WTC11 (cell line): ENCODE results near the gene KRTCAP2. TPM values are rescaled to one million over a fixed set of nuclear protein-coding genes. Genes with fewer than 3 reads are reported as not detected.

Experiments
- ATAC-seq: fragments of 200-7000 bp; cut with Tn5 transposase; 2 replicates; pipeline ENCODE4 v1.10.0; 2021; ENCODE audit warnings: mild to moderate bottlenecking, moderate library complexity
- CTCF ChIA-PET: fragments of 300-600 bp; sonication (Branson Sonifier 250); formaldehyde crosslinking; loops from one replicate; lab custom pipeline; 2021; ENCODE audit warnings: antibody characterized with exemption; lab: Charles Lee
- POLR2A ChIA-PET: fragments of 350-600 bp; sonication (Branson Sonifier 250); formaldehyde crosslinking; loops from one replicate; lab custom pipeline; 2021; ENCODE audit warnings: antibody characterized with exemption; lab: Charles Lee
- DNase-seq: peaks from one replicate; pipeline ENCODE4 v3.0.0; 2021; ENCODE audit warnings: low spot score
- H3K27ac Mint-ChIP-seq: 2 replicates; pipeline ENCODE4 v1.8.0; 2021; ENCODE audit warnings: mixed read lengths
- H3K27me3 Mint-ChIP-seq: 2 replicates; pipeline ENCODE4 v1.8.0; 2021; ENCODE audit warnings: low read depth, mild to moderate bottlenecking, moderate library complexity, mixed read lengths
- H3K36me3 Mint-ChIP-seq: 2 replicates; pipeline ENCODE4 v1.8.0; 2021; ENCODE audit warnings: mixed read lengths
- H3K4me1 Mint-ChIP-seq: 2 replicates; pipeline ENCODE4 v1.8.0; 2022; ENCODE audit warnings: mixed read lengths
- H3K4me3 Mint-ChIP-seq: 2 replicates; pipeline ENCODE4 v1.8.0; 2021; ENCODE audit warnings: mild to moderate bottlenecking, moderate library complexity, mixed read lengths
- H3K9me3 Mint-ChIP-seq: 2 replicates; pipeline ENCODE4 v1.8.0; 2021; ENCODE audit warnings: mixed read lengths
- CBFB ChIP-seq: sonication (generic); formaldehyde crosslinking; IDR thresholded peaks from 2 replicates; pipeline ENCODE4 v1.8.1; 2022; ENCODE audit warnings: mild to moderate bottlenecking, low read depth, missing genetic modification reagents
- CREM ChIP-seq: sonication (generic); formaldehyde crosslinking; IDR thresholded peaks from 2 replicates; pipeline ENCODE4 v1.8.1; 2022; ENCODE audit warnings: mild to moderate bottlenecking, missing genetic modification reagents, moderate library complexity
- ESRRA ChIP-seq: sonication (generic); formaldehyde crosslinking; IDR thresholded peaks from 2 replicates; pipeline ENCODE4 v1.8.1; 2022; ENCODE audit warnings: mild to moderate bottlenecking, missing genetic modification reagents, borderline replicate concordance
- GABPB1 ChIP-seq: sonication (generic); formaldehyde crosslinking; IDR thresholded peaks from 2 replicates; pipeline ENCODE4 v1.8.1; 2023; ENCODE audit warnings: mild to moderate bottlenecking, missing genetic modification reagents
- IRF2 ChIP-seq: sonication (generic); formaldehyde crosslinking; IDR thresholded peaks from 2 replicates; pipeline ENCODE4 v1.8.0; 2022; ENCODE audit warnings: low read depth, missing genetic modification reagents, borderline replicate concordance
- JUN ChIP-seq: sonication (generic); formaldehyde crosslinking; IDR thresholded peaks from 2 replicates; pipeline ENCODE4 v1.8.0; 2023; ENCODE audit warnings: mild to moderate bottlenecking, missing genetic modification reagents
- NR1H2 ChIP-seq: sonication (generic); formaldehyde crosslinking; IDR thresholded peaks from 2 replicates; pipeline ENCODE4 v1.9.0; 2021; ENCODE audit warnings: mild to moderate bottlenecking, moderate library complexity, missing genetic modification reagents
- NR3C1 ChIP-seq: sonication (generic); formaldehyde crosslinking; conservative IDR thresholded peaks from 2 replicates; pipeline ENCODE4 v1.8.1; 2023; ENCODE audit warnings: low read depth, mild to moderate bottlenecking, missing genetic modification reagents
- PRRX2 ChIP-seq: fragments of 250-450 bp; sonication (Bioruptor Pico); IDR thresholded peaks from 2 replicates; pipeline ENCODE4 v1.8.0; 2021; ENCODE audit warnings: mild to moderate bottlenecking
- SMAD3 ChIP-seq: sonication (generic); formaldehyde crosslinking; IDR thresholded peaks from 2 replicates; pipeline ENCODE4 v1.8.0; 2022; ENCODE audit warnings: missing genetic modification reagents, mild to moderate bottlenecking, borderline replicate concordance
- SOX15 ChIP-seq: fragments of 250-450 bp; sonication (Bioruptor Pico); IDR thresholded peaks from 2 replicates; pipeline ENCODE4 v1.9.0; 2021; ENCODE audit warnings: mild to moderate bottlenecking
- ZNF121 ChIP-seq: sonication (generic); formaldehyde crosslinking; IDR thresholded peaks from 2 replicates; pipeline ENCODE4 v1.8.0; 2023; ENCODE audit warnings: missing genetic modification reagents
- ZNF232 ChIP-seq: sonication (generic); formaldehyde crosslinking; IDR thresholded peaks from 2 replicates; pipeline ENCODE4 v1.8.0; 2022; ENCODE audit warnings: mild to moderate bottlenecking, missing genetic modification reagents
- ZNF263 ChIP-seq: sonication (generic); formaldehyde crosslinking; IDR thresholded peaks from 2 replicates; pipeline ENCODE4 v1.8.1; 2022; ENCODE audit warnings: low read depth, mild to moderate bottlenecking, moderate library complexity, missing genetic modification reagents
- ZNF671 ChIP-seq: fragments of 250-450 bp; sonication (Bioruptor Pico); IDR thresholded peaks from 2 replicates; pipeline ENCODE4 v1.8.0; 2021; ENCODE audit warnings: mild to moderate bottlenecking
- total RNA-seq: library from RNA; stranded (reverse); gene quantifications from 3 replicates; pipeline ENCODE4 v1.2.3, GENCODE V29; 2021
- TF ChIP-seq, protein P1 (sequence below): sonication (generic); formaldehyde crosslinking; IDR thresholded peaks from 2 replicates; pipeline ENCODE4 v1.8.1; 2022; ENCODE audit warnings: low read depth, missing genetic modification reagents, borderline replicate concordance
- TF ChIP-seq, protein P2 (sequence below): sonication (generic); formaldehyde crosslinking; IDR thresholded peaks from 2 replicates; pipeline ENCODE4 v1.8.1; 2023; ENCODE audit warnings: mild to moderate bottlenecking, missing genetic modification reagents
- TF ChIP-seq, protein P3 (sequence below): fragments of 250-450 bp; sonication (Bioruptor Pico); IDR thresholded peaks from 2 replicates; pipeline ENCODE4 v2.1.2; 2022; ENCODE audit warnings: mild to moderate bottlenecking, moderate library complexity
- TF ChIP-seq, protein P4 (sequence below): sonication (generic); formaldehyde crosslinking; IDR thresholded peaks from 2 replicates; pipeline ENCODE4 v1.8.0; 2022; ENCODE audit warnings: mild to moderate bottlenecking, missing genetic modification reagents
- TF ChIP-seq, protein P5 (sequence below): sonication (generic); formaldehyde crosslinking; IDR thresholded peaks from 2 replicates; pipeline ENCODE4 v1.8.0; 2022; ENCODE audit warnings: mild to moderate bottlenecking, missing genetic modification reagents
- TF ChIP-seq, protein P6 (sequence below): sonication (generic); formaldehyde crosslinking; IDR thresholded peaks from 2 replicates; pipeline ENCODE4 v1.8.1; 2022; ENCODE audit warnings: mild to moderate bottlenecking, moderate library complexity, missing genetic modification reagents

KRTCAP2 gene
- total RNA-seq, 1 experiment from 2014 or later = 104 TPM

DNA sequence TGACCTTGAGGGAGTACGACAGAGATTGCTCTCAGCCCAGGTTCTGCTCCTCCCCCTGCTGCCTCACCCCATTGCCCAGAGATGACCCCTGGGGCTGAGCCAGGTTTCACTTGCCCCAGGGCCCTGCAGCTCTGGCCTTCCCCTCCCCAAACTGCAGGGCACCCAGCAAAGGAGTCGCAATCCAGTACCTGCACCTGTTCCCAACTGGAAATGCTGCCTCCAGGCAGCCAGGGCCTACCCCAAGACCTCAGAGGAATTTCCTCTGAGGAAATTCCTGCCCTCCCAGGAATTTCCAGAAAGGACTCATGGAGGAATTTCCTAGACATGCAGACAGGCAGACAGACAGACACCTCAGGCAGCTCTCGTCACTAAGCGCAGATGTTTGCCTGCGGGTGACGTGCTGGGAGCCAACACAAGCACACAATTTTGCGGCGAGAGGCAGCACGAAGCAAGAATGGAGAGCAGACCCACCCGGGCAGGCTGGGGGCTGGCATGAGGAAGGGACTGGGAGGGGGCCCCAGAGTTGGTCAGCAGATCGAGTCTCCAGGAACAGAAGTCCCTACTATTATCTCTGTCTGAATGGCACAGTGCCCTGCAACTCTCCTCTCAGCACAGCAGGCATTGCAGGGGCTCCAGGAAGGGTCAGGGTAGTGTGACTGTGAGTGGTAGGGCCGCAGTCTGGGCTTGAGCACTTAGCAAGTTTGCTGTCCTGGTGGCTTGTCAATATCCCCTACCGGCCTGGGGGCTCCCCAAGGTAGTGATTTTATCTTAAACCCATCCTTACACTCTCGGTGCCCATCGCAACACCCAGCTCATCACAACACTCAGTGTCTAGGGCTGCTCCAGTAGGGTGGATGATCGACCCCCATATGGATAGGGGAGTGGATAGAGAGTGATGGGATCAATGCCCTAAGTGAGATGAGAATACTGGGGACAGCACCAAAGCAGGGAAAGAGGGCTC, 48.3 kb downstream of the KRTCAP2 start:
- POLR2A ChIA-PET = interaction anchor here (1.4 to 1.6 kb wide), 3 partner anchors 10 to 48 kb away, joined by 4 to 5 read pairs (median 5); partner anchors contain the start of genes KRTCAP2 and SLC50A1
- ATAC-seq (peak; percentile 6), DNase-seq (peak; percentile 43)
- no peak for TF ChIP-seq SMAD3 (CRISPR knock-in tag)
- TF ChIP-seq CBFB (CRISPR knock-in tag) = no peak
- no peak for TF ChIP-seq ESRRA
- no peak for TF ChIP-seq NR3C1 (CRISPR knock-in tag)
- TF ChIP-seq, protein P1, sequence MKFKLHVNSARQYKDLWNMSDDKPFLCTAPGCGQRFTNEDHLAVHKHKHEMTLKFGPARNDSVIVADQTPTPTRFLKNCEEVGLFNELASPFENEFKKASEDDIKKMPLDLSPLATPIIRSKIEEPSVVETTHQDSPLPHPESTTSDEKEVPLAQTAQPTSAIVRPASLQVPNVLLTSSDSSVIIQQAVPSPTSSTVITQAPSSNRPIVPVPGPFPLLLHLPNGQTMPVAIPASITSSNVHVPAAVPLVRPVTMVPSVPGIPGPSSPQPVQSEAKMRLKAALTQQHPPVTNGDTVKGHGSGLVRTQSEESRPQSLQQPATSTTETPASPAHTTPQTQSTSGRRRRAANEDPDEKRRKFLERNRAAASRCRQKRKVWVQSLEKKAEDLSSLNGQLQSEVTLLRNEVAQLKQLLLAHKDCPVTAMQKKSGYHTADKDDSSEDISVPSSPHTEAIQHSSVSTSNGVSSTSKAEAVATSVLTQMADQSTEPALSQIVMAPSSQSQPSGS (CRISPR knock-in tag) = no peak
- no peak for TF ChIP-seq IRF2 (CRISPR knock-in tag)
- CTCF ChIA-PET = interaction anchor here (0.7 to 12.9 kb wide), 12 partner anchors 11 to 565 kb away, joined by 3 to 164 read pairs (median 6); partner anchors contain the start of genes ADAM15, KRTCAP2, SLC50A1 and TRIM46
- Mint-ChIP-seq H3K27me3 (peaks cover 68% of the 10 kb centered on the region), H3K9me3 (no peaks in the 10 kb centered on the region), H3K4me1 (peaks cover 42% of the 10 kb centered on the region), H3K36me3 (no peaks in the 10 kb centered on the region), H3K27ac (no peak overlapping the region; the same call in 1 of the 2 replicates), H3K4me3 (peak overlapping the region; percentile 61; the same call in 1 of the 2 replicates)

DNA sequence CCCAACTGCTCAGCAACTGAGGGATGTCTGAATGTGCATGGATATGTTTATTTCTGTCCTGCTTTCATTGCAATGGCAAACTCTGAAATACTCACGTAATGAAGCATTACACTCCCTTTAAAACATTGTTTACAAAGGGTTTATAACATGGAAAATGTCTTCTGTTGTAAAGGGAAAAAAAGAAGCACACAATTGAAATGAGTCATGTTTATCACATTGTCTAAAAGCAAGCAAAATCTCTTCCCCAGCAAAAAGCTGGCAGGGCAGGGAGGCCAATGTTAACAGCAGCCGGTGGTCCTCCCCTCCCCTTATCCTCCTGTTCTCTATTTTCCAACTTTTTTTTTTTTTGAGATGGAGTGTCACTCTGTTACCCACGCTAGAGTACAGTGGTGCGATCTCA, 49.3 kb downstream of the KRTCAP2 start:
- Mint-ChIP-seq H3K9me3 (no peaks in the 10 kb centered on the region), H3K27ac (no peak overlapping the region), H3K4me1 (peaks cover 32% of the 10 kb centered on the region), H3K27me3 (peaks cover 76% of the 10 kb centered on the region), H3K36me3 (no peaks in the 10 kb centered on the region), H3K4me3 (no peak overlapping the region)
- ChIA-PET POLR2A (no interaction called here), CTCF (interaction anchor here (3.3 to 12.9 kb wide), 4 partner anchors 34 to 44 kb away, joined by 21 to 164 read pairs (median 92); no protein-coding TSS in a partner anchor)
- TF ChIP-seq NR1H2 (CRISPR knock-in tag) = no peak
- TF ChIP-seq GABPB1 (CRISPR knock-in tag) = no peak
- TF ChIP-seq ZNF121 (CRISPR knock-in tag) = no peak
- TF ChIP-seq CBFB (CRISPR knock-in tag) = no peak
- TF ChIP-seq ESRRA = no peak
- TF ChIP-seq, protein P2, sequence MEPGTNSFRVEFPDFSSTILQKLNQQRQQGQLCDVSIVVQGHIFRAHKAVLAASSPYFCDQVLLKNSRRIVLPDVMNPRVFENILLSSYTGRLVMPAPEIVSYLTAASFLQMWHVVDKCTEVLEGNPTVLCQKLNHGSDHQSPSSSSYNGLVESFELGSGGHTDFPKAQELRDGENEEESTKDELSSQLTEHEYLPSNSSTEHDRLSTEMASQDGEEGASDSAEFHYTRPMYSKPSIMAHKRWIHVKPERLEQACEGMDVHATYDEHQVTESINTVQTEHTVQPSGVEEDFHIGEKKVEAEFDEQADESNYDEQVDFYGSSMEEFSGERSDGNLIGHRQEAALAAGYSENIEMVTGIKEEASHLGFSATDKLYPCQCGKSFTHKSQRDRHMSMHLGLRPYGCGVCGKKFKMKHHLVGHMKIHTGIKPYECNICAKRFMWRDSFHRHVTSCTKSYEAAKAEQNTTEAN (CRISPR knock-in tag) = no peak
- no peak for TF ChIP-seq JUN (CRISPR knock-in tag)
- no peak for TF ChIP-seq PRRX2 (CRISPR knock-in tag)
- TF ChIP-seq, protein P3, sequence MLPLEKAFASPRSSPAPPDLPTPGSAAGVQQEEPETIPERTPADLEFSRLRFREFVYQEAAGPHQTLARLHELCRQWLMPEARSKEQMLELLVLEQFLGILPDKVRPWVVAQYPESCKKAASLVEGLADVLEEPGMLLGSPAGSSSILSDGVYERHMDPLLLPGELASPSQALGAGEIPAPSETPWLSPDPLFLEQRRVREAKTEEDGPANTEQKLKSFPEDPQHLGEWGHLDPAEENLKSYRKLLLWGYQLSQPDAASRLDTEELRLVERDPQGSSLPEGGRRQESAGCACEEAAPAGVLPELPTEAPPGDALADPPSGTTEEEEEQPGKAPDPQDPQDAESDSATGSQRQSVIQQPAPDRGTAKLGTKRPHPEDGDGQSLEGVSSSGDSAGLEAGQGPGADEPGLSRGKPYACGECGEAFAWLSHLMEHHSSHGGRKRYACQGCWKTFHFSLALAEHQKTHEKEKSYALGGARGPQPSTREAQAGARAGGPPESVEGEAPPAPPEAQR = no peak
- no peak for TF ChIP-seq SOX15
- TF ChIP-seq ZNF671 (CRISPR knock-in tag) = no peak
- TF ChIP-seq, protein P4, sequence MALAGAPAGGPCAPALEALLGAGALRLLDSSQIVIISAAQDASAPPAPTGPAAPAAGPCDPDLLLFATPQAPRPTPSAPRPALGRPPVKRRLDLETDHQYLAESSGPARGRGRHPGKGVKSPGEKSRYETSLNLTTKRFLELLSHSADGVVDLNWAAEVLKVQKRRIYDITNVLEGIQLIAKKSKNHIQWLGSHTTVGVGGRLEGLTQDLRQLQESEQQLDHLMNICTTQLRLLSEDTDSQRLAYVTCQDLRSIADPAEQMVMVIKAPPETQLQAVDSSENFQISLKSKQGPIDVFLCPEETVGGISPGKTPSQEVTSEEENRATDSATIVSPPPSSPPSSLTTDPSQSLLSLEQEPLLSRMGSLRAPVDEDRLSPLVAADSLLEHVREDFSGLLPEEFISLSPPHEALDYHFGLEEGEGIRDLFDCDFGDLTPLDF = no peak
- no peak for TF ChIP-seq ZNF232
- no peak for TF ChIP-seq CREM
- TF ChIP-seq, protein P5, sequence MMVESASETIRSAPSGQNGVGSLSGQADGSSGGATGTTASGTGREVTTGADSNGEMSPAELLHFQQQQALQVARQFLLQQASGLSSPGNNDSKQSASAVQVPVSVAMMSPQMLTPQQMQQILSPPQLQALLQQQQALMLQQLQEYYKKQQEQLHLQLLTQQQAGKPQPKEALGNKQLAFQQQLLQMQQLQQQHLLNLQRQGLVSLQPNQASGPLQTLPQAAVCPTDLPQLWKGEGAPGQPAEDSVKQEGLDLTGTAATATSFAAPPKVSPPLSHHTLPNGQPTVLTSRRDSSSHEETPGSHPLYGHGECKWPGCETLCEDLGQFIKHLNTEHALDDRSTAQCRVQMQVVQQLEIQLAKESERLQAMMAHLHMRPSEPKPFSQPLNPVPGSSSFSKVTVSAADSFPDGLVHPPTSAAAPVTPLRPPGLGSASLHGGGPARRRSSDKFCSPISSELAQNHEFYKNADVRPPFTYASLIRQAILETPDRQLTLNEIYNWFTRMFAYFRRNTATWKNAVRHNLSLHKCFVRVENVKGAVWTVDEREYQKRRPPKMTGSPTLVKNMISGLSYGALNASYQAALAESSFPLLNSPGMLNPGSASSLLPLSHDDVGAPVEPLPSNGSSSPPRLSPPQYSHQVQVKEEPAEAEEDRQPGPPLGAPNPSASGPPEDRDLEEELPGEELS = no peak
- TF ChIP-seq ZNF263 = no peak
- TF ChIP-seq, protein P6, sequence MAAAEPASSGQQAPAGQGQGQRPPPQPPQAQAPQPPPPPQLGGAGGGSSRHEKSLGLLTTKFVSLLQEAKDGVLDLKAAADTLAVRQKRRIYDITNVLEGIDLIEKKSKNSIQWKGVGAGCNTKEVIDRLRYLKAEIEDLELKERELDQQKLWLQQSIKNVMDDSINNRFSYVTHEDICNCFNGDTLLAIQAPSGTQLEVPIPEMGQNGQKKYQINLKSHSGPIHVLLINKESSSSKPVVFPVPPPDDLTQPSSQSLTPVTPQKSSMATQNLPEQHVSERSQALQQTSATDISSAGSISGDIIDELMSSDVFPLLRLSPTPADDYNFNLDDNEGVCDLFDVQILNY (CRISPR knock-in tag) = no peak
- no peak for DNase-seq
- ATAC-seq = no peak
